B cell (primary cell): ENCODE data around the gene ELMO1. TPM values are rescaled to one million over a fixed set of nuclear protein-coding genes. Genes with fewer than 3 reads are reported as not detected.

Experiments
- ATAC-seq: fragments of 200-7000 bp; cut with Tn5 transposase; one replicate; pipeline ENCODE4 v1.10.0; 2021; ENCODE audit warnings: low read depth, mild to moderate bottlenecking, moderate number of reproducible peaks, moderate library complexity
- CTCF ChIA-PET: fragments of 350-600 bp; sonication (Branson Sonifier 250); formaldehyde crosslinking; loops from one replicate; lab custom pipeline; 2021; ENCODE audit warnings: antibody characterized with exemption, inconsistent platforms; lab: Charles Lee
- POLR2A ChIA-PET: fragments of 350-600 bp; sonication (Branson Sonifier 250); formaldehyde crosslinking; loops from one replicate; lab custom pipeline; 2021; ENCODE audit warnings: antibody characterized with exemption; lab: Charles Lee
- DNase-seq: peaks from one replicate; pipeline ENCODE4 v3.0.0; 2013
- H2AFZ ChIP-seq: 2 replicates; pipeline ENCODE4 v1.6.1; 2012; ENCODE audit warnings: mild to moderate bottlenecking, low read depth, low read length; ENCODE audit not compliant: insufficient read depth, poor library complexity, severe bottlenecking
- H3K27ac ChIP-seq, 2 donors: 1 replicate in 1 of 2; 2 replicates in 1 of 2; pipeline ENCODE4 v1.5.1; 2012 to 2013; ENCODE audit warnings: low read length in 2 of 2, mild to moderate bottlenecking in 2 of 2, moderate library complexity in 1 of 2
- H3K27me3 ChIP-seq, 4 experiments: fragments of 200-600 bp in 1 of 4; sonication (generic) in 1 of 4; replicated peaks in 1 of 4; 1 replicate in 2 of 4; 2 replicates in 2 of 4; pipeline versions ENCODE4 v1.6.1 to v1.7.0; 2013 to 2016; ENCODE audit warnings: low read length in 3 of 4, mild to moderate bottlenecking in 2 of 4, mixed read lengths in 1 of 4, moderate library complexity in 1 of 4; ENCODE audit not compliant: insufficient read depth in 4 of 4, control insufficient read depth in 3 of 4; ENCODE audit errors: control extremely low read depth in 1 of 4
- H3K36me3 ChIP-seq, 2 experiments: replicated peaks in 1 of 2; 1 replicate in 1 of 2; 2 replicates in 1 of 2; pipeline versions ENCODE4 v1.6.1 to v1.7.1; 2013; ENCODE audit warnings: low read length in 1 of 2; ENCODE audit not compliant: insufficient read depth in 2 of 2, control insufficient read depth in 1 of 2; ENCODE audit errors: control extremely low read depth in 1 of 2, extremely low read depth in 1 of 2
- H3K4me1 ChIP-seq, 2 donors: fragments of 200-600 bp in 1 of 2; sonication (generic) in 1 of 2; 1 replicate in 1 of 2; 2 replicates in 1 of 2; pipeline versions ENCODE4 v1.5.1 to v1.6.1; 2013 to 2017; ENCODE audit warnings: low read length in 2 of 2; ENCODE audit not compliant: control insufficient read depth in 2 of 2, insufficient read depth in 2 of 2
- H3K4me2 ChIP-seq: replicated peaks from 2 replicates; pipeline ENCODE3; 2012; ENCODE audit warnings: mild to moderate bottlenecking, low read depth, low read length; ENCODE audit not compliant: poor library complexity, severe bottlenecking
- H3K4me3 ChIP-seq, 5 experiments: fragments of 200-600 bp in 1 of 5; sonication (generic) in 1 of 5; 1 replicate in 3 of 5; 2 replicates in 2 of 5; pipeline versions ENCODE4 v1.5.1 to v1.7.0; 2011 to 2016; ENCODE audit warnings: low read length in 4 of 5, mild to moderate bottlenecking in 4 of 5, low read depth in 2 of 5, control low read depth in 1 of 5, moderate library complexity in 1 of 5; ENCODE audit not compliant: insufficient read depth in 1 of 5; ENCODE audit errors: control extremely low read depth in 1 of 5, extremely low read depth in 1 of 5
- H3K79me2 ChIP-seq: fragments of 200-600 bp; sonication (generic); one replicate; pipeline ENCODE4 v1.6.0; 2016; ENCODE audit warnings: low read length; ENCODE audit not compliant: control insufficient read depth, insufficient read depth
- H3K9ac ChIP-seq: fragments of 200-600 bp; sonication (generic); 2 replicates; pipeline ENCODE4 v1.6.1; 2017; ENCODE audit warnings: mild to moderate bottlenecking, low read length, moderate library complexity
- H3K9me3 ChIP-seq, 3 donors: one replicate each; pipeline versions ENCODE4 v1.6.1 to v1.7.1; 2013; ENCODE audit warnings: low read length in 2 of 3; ENCODE audit not compliant: control insufficient read depth in 2 of 3, insufficient read depth in 1 of 3; ENCODE audit errors: control extremely low read depth in 1 of 3
- H4K20me1 ChIP-seq: 2 replicates; pipeline ENCODE4 v1.6.0; 2012; ENCODE audit warnings: mild to moderate bottlenecking, low read length; ENCODE audit not compliant: insufficient read depth, control insufficient read depth, poor library complexity, severe bottlenecking
- H3K27ac Mint-ChIP-seq: one replicate; pipeline ENCODE4 v1.8.0; 2021; ENCODE audit warnings: mixed read lengths
- H3K27me3 Mint-ChIP-seq: one replicate; pipeline ENCODE4 v1.8.0; 2021; ENCODE audit warnings: mixed read lengths
- H3K4me1 Mint-ChIP-seq: one replicate; pipeline ENCODE4 v1.8.0; 2021; ENCODE audit warnings: mixed read lengths
- H3K4me3 Mint-ChIP-seq: one replicate; pipeline ENCODE4 v1.8.0; 2021; ENCODE audit warnings: mixed read lengths
- H3K9me3 Mint-ChIP-seq: one replicate; pipeline ENCODE4 v1.8.0; 2022; ENCODE audit warnings: mixed read lengths; ENCODE audit not compliant: insufficient read depth
- EZH2 ChIP-seq: IDR thresholded peaks from 2 replicates; pipeline ENCODE4 v1.6.1; 2012; ENCODE audit warnings: borderline replicate concordance, low read depth, mild to moderate bottlenecking, moderate library complexity, low read length; ENCODE audit not compliant: insufficient read depth, poor library complexity, severe bottlenecking
- WGBS: methylation state at CpG from one replicate; pipeline ENCODE4 v1.1.5; 2013; ENCODE audit warnings: missing lambda C conversion rate; ENCODE audit not compliant: insufficient coverage; 5-methylcytosine and 5-hydroxymethylcytosine counted together
- intact Hi-C: fragments of 100-400 bp; cut with micrococcal nuclease; formaldehyde crosslinking; loops from one replicate; pipeline ENCODE4 v1.10.0; 2022
- polyA plus RNA-seq: library from polyadenylated mRNA; depleted of rRNA; stranded (reverse); fragments of >200 nt; gene quantifications from 2 replicates; pipeline ENCODE4 v1.2.3, GENCODE V29; 2012
- total RNA-seq, 2 donors: library from RNA; stranded (reverse); fragments of 120-200 nt in 1 of 2; gene quantifications; 1 replicate in 1 of 2; 2 replicates in 1 of 2; pipeline versions ENCODE4 v1.2.3 to v1.2.4, GENCODE V29; 2013 to 2022
- TF ChIP-seq, protein P1 (sequence below): fragments of 200-600 bp; IDR thresholded peaks from one replicate; pipeline ENCODE4 v1.8.0; 2022; ENCODE audit warnings: antibody characterized with exemption, mild to moderate bottlenecking

Gene ELMO1
- total and polyA plus RNA-seq, 2 donors (not counting 1 experiment from before 2014, with no cell fraction given), result 44.7 to 177 TPM

DNA sequence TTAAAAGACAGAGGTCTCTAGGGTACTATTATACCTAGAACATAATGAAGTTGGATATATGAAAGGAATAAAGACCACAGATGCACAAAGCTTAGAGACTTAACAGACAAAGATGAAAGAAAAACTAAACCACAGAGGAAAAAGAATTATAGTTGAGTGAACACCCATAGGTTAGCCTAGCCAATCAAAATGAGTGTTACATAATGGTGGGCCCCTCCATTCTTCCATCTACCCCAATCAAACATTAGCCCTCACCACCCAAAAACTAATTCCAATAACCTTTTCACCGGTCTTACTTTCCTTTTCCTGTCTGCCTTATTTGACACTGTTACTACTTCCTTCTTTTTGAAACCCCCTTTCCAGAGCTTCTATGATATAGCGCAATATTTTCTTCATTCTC is 130.1 kb downstream of the ELMO1 start:
- peaks cover 29% of the 10 kb centered on the region for H3K4me1 Mint-ChIP-seq
- Histone ChIP-seq H3K9me3 (no peaks in the 10 kb centered on the region), H4K20me1 (peaks cover 7% of the 10 kb centered on the region), H2AFZ (no peak overlapping the region), H3K27me3 (no peaks in the 10 kb centered on the region), H3K27ac (peak overlapping the region; percentile 25 to 63), H3K4me2 (peak overlapping the region; percentile 50), H3K4me3 (no peak overlapping the region), H3K36me3 (peaks cover 3 to 12% of the 10 kb centered on the region in 2 experiments), H3K79me2 (peaks cover 79% of the 10 kb centered on the region), H3K9ac (no peak overlapping the region), H3K4me1 (peaks cover 43 to 44% of the 10 kb centered on the region in 2 donors)
- no peaks in the 10 kb centered on the region for H3K27me3 Mint-ChIP-seq
- intact Hi-C loops, result no loop called here
- no peak overlapping the region for H3K4me3 Mint-ChIP-seq
- ATAC-seq (peak; percentile 24), DNase-seq (peak; percentile 58)
- ChIA-PET CTCF (interaction anchor here (0.7 to 1.9 kb wide), 4 partner anchors 10 to 35 kb away, joined by 3 to 7 read pairs (median 4); no protein-coding TSS in a partner anchor), POLR2A (no interaction called here)
- 31% methylated on average over 2 of the region's 2 CpGs for WGBS
- no peaks in the 10 kb centered on the region for H3K9me3 Mint-ChIP-seq
- no peak for TF ChIP-seq EZH2
- TF ChIP-seq, protein P1, sequence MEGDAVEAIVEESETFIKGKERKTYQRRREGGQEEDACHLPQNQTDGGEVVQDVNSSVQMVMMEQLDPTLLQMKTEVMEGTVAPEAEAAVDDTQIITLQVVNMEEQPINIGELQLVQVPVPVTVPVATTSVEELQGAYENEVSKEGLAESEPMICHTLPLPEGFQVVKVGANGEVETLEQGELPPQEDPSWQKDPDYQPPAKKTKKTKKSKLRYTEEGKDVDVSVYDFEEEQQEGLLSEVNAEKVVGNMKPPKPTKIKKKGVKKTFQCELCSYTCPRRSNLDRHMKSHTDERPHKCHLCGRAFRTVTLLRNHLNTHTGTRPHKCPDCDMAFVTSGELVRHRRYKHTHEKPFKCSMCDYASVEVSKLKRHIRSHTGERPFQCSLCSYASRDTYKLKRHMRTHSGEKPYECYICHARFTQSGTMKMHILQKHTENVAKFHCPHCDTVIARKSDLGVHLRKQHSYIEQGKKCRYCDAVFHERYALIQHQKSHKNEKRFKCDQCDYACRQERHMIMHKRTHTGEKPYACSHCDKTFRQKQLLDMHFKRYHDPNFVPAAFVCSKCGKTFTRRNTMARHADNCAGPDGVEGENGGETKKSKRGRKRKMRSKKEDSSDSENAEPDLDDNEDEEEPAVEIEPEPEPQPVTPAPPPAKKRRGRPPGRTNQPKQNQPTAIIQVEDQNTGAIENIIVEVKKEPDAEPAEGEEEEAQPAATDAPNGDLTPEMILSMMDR, result no peak
- H3K27ac Mint-ChIP-seq, result no peak overlapping the region
